Measurements from ENCODE around the gene MIER3. TPM values are rescaled to one million over a fixed set of nuclear protein-coding genes. Genes with fewer than 3 reads are reported as not detected.
"Not testable (repeated sequence)": the region's sequence is repeated elsewhere in the genome, so short reads cannot be mapped to it uniquely, and the experiment has no call there.

The MIER3 gene
- total RNA-seq, 1 donor from 2014 or later: 22.6 TPM

- H3K4me1 Mint-ChIP-seq (ENCODE audit: unreplicated experiment): no peaks in the 10 kb centered on the region
- no peak overlapping the region for H3K4me3 Mint-ChIP-seq (ENCODE audit: unreplicated experiment)
- no peak for TF ChIP-seq CTCF (IDR thresholded peaks at IDR 0.05)
- no peak overlapping the region for H3K27ac Mint-ChIP-seq (ENCODE audit: unreplicated experiment)
- H3K9me3 Mint-ChIP-seq (ENCODE audit: unreplicated experiment): no peaks in the 10 kb centered on the region
- no peak for DNase-seq (ENCODE audit: extremely low spot score, unreplicated experiment)
- no peaks in the 10 kb centered on the region for H3K36me3 Mint-ChIP-seq (ENCODE audit: unreplicated experiment)
- H3K27me3 Mint-ChIP-seq (ENCODE audit: unreplicated experiment): peaks cover 32% of the 10 kb centered on the region
Measured at GRCh38 chr5:56981548-56982315, 29.8 kb upstream of the MIER3 start.

GRCh38 chr5:56979968-56980367, 28.0 kb upstream of the MIER3 start:
- peaks cover 36% of the 10 kb centered on the region for H3K27me3 Mint-ChIP-seq (ENCODE audit: unreplicated experiment)
- H3K9me3 Mint-ChIP-seq (ENCODE audit: unreplicated experiment): no peaks in the 10 kb centered on the region
- no peak for TF ChIP-seq CTCF (IDR thresholded peaks at IDR 0.05)
- no peak overlapping the region for H3K4me3 Mint-ChIP-seq (ENCODE audit: unreplicated experiment)
- no peak for DNase-seq (ENCODE audit: extremely low spot score, unreplicated experiment)
- no peaks in the 10 kb centered on the region for H3K36me3 Mint-ChIP-seq (ENCODE audit: unreplicated experiment)
- H3K4me1 Mint-ChIP-seq (ENCODE audit: unreplicated experiment): no peaks in the 10 kb centered on the region
- H3K27ac Mint-ChIP-seq (ENCODE audit: unreplicated experiment): no peak overlapping the region

- H3K27ac Mint-ChIP-seq (ENCODE audit: unreplicated experiment); H3K9me3 Mint-ChIP-seq (ENCODE audit: unreplicated experiment); DNase-seq (ENCODE audit: extremely low spot score, unreplicated experiment); H3K36me3 Mint-ChIP-seq (ENCODE audit: unreplicated experiment); H3K4me1 Mint-ChIP-seq (ENCODE audit: unreplicated experiment); H3K4me3 Mint-ChIP-seq (ENCODE audit: unreplicated experiment): not testable (repeated sequence)
- H3K27me3 Mint-ChIP-seq (ENCODE audit: unreplicated experiment): peaks cover 38% of the 10 kb centered on the region
Measured at GRCh38 chr5:56979526-56979925, 27.6 kb upstream of the MIER3 start.

- DNase-seq (ENCODE audit: extremely low spot score, unreplicated experiment): no peak
- peaks cover 44% of the 10 kb centered on the region for H3K27me3 Mint-ChIP-seq (ENCODE audit: unreplicated experiment)
- no peak overlapping the region for H3K4me3 Mint-ChIP-seq (ENCODE audit: unreplicated experiment)
- no peak for TF ChIP-seq CTCF (IDR thresholded peaks at IDR 0.05)
- no peaks in the 10 kb centered on the region for H3K4me1 Mint-ChIP-seq (ENCODE audit: unreplicated experiment)
- no peaks in the 10 kb centered on the region for H3K36me3 Mint-ChIP-seq (ENCODE audit: unreplicated experiment)
- no peaks in the 10 kb centered on the region for H3K9me3 Mint-ChIP-seq (ENCODE audit: unreplicated experiment)
- no peak overlapping the region for H3K27ac Mint-ChIP-seq (ENCODE audit: unreplicated experiment)
Measured at GRCh38 chr5:56977822-56978221, 25.9 kb upstream of the MIER3 start.

- no peak overlapping the region for H3K27ac Mint-ChIP-seq (ENCODE audit: unreplicated experiment)
- H3K36me3 Mint-ChIP-seq (ENCODE audit: unreplicated experiment): no peaks in the 10 kb centered on the region
- no peak for DNase-seq (ENCODE audit: extremely low spot score, unreplicated experiment)
- H3K4me1 Mint-ChIP-seq (ENCODE audit: unreplicated experiment): no peaks in the 10 kb centered on the region
- no peaks in the 10 kb centered on the region for H3K9me3 Mint-ChIP-seq (ENCODE audit: unreplicated experiment)
- H3K4me3 Mint-ChIP-seq (ENCODE audit: unreplicated experiment): no peak overlapping the region
- H3K27me3 Mint-ChIP-seq (ENCODE audit: unreplicated experiment): peaks cover 47% of the 10 kb centered on the region
- TF ChIP-seq CTCF (IDR thresholded peaks at IDR 0.05): no peak
Measured at GRCh38 chr5:56977021-56977420, 25.1 kb upstream of the MIER3 start.
